ENCODE results near the gene PSRC1.
"Not testable (repeated sequence)": the region's sequence is repeated elsewhere in the genome, so short reads cannot be mapped to it uniquely, and the experiment has no call there.

The PSRC1 gene

GRCh38 chr1:109282952-109283747, at the start of gene PSRC1:
Gene PSRC1, minus strand, starts transcription at chr1:109283145.
- peak; percentile 97 for DNase-seq

- DNase-seq: no peak
Observed at GRCh38 chr1:109331113-109331512, 48.2 kb upstream of the PSRC1 start.

GRCh38 chr1:109327285-109327684, 44.3 kb upstream of the PSRC1 start:
- no peak for DNase-seq

- DNase-seq: no peak
Observed at GRCh38 chr1:109322974-109323373, 40.0 kb upstream of the PSRC1 start.

GRCh38 chr1:109319114-109319513, 36.2 kb upstream of the PSRC1 start:
- no peak for DNase-seq

- no peak for DNase-seq
Observed at GRCh38 chr1:109316506-109316905, 33.6 kb upstream of the PSRC1 start.

GRCh38 chr1:109315288-109315687, 32.3 kb upstream of the PSRC1 start:
- DNase-seq: no peak

- no peak for DNase-seq
Observed at GRCh38 chr1:109314795-109315194, 31.9 kb upstream of the PSRC1 start.

GRCh38 chr1:109312978-109313775, 30.2 kb upstream of the PSRC1 start:
- DNase-seq: no peak

- no peak for DNase-seq
Observed at GRCh38 chr1:109312246-109312645, 29.3 kb upstream of the PSRC1 start.

GRCh38 chr1:109309347-109309746, 26.4 kb upstream of the PSRC1 start:
- no peak for DNase-seq

- DNase-seq: no peak
Observed at GRCh38 chr1:109307274-109308021, 24.5 kb upstream of the PSRC1 start.

GRCh38 chr1:109306832-109307273, 23.9 kb upstream of the PSRC1 start, which contains the start of gene MYBPHL:
Gene MYBPHL, minus strand, starts transcription at chr1:109307011. Its CDS starts 20 bp downstream, at chr1:109306991.
- no peak for DNase-seq

- not testable (repeated sequence) for DNase-seq
Observed at GRCh38 chr1:109305991-109306390, 23.0 kb upstream of the PSRC1 start.

- DNase-seq: no peak
Observed at GRCh38 chr1:109304226-109304920, 21.4 kb upstream of the PSRC1 start.

GRCh38 chr1:109301874-109302273, 18.9 kb upstream of the PSRC1 start:
- no peak for DNase-seq

GRCh38 chr1:109300650-109301151, 17.8 kb upstream of the PSRC1 start:
- DNase-seq: no peak

GRCh38 chr1:109299558-109300343, 16.8 kb upstream of the PSRC1 start:
- DNase-seq: peak; percentile 86

- DNase-seq: peak; percentile 62
Observed at GRCh38 chr1:109298666-109299557, 16.0 kb upstream of the PSRC1 start.

- no peak for DNase-seq
Observed at GRCh38 chr1:109296782-109297181, 13.8 kb upstream of the PSRC1 start.
